Neuron (in vitro differentiated cells): ENCODE measurements around the gene KCNH1.

ENCODE experiments used
- H2AFZ ChIP-seq: one replicate; pipeline ENCODE4 v1.6.1; 2013; ENCODE audit warnings: low read depth, mild to moderate bottlenecking, inconsistent platforms, low read length, moderate library complexity
- H3K27me3 ChIP-seq: one replicate; pipeline ENCODE4 v1.6.1; 2013; ENCODE audit warnings: low read length; ENCODE audit not compliant: insufficient read depth
- H3K36me3 ChIP-seq: one replicate; pipeline ENCODE4 v1.6.1; 2013; ENCODE audit warnings: low read length; ENCODE audit not compliant: insufficient read depth
- H3K4me1 ChIP-seq: one replicate; pipeline ENCODE4 v1.6.1; 2013; ENCODE audit warnings: low read length; ENCODE audit not compliant: insufficient read depth
- H3K4me3 ChIP-seq: 2 replicates; pipeline ENCODE4 v1.5.1; 2013; ENCODE audit warnings: mild to moderate bottlenecking, low read length, moderate library complexity
- H3K9me3 ChIP-seq: one replicate; pipeline ENCODE4 v1.6.1; 2013; ENCODE audit warnings: low read length

The KCNH1 gene

GRCh38 chr1:210706246-210706645 is 427.7 kb downstream of the KCNH1 start:
- Histone ChIP-seq H2AFZ (no peak overlapping the region), H3K36me3 (no peaks in the 10 kb centered on the region), H3K27me3 (no peaks in the 10 kb centered on the region), H3K4me3 (no peak overlapping the region), H3K4me1 (peaks cover 20% of the 10 kb centered on the region), H3K9me3 (no peaks in the 10 kb centered on the region)

GRCh38 chr1:210705086-210705485 is 428.9 kb downstream of the KCNH1 start:
- no peaks in the 10 kb centered on the region for H3K36me3 ChIP-seq

DNA sequence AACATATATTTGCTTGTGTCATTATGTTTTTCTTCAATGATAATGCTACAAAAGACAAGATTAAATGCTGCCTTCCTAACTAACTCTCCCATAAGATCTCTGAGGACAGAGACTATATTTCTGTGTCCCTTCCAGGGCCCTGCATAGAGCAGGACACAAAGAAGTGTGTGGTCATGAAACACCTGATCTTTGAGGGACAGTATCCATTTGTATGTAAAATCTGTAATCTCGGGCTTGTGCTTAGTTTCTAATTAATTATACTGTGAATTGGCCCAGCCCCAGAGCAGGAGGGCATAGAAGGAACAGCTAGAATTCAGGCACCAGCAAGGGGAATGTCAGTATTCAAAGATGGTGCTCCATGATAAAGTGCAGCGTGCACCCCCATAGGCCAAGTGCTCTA is 430.4 kb downstream of the KCNH1 start:
- H2AFZ ChIP-seq, result no peak overlapping the region
- H3K36me3 ChIP-seq, result no peaks in the 10 kb centered on the region
- H3K27me3 ChIP-seq, result no peaks in the 10 kb centered on the region
- no peak overlapping the region for H3K4me3 ChIP-seq
- peaks cover 20% of the 10 kb centered on the region for H3K4me1 ChIP-seq
- H3K9me3 ChIP-seq, result no peaks in the 10 kb centered on the region

More at GRCh38 chr1:210705086-210705485, 428.9 kb downstream of the KCNH1 start:
- no peaks in the 10 kb centered on the region for H3K27me3 ChIP-seq
- peaks cover 20% of the 10 kb centered on the region for H3K4me1 ChIP-seq
- no peak overlapping the region for H3K4me3 ChIP-seq
- no peaks in the 10 kb centered on the region for H3K9me3 ChIP-seq
- no peak overlapping the region for H2AFZ ChIP-seq

DNA sequence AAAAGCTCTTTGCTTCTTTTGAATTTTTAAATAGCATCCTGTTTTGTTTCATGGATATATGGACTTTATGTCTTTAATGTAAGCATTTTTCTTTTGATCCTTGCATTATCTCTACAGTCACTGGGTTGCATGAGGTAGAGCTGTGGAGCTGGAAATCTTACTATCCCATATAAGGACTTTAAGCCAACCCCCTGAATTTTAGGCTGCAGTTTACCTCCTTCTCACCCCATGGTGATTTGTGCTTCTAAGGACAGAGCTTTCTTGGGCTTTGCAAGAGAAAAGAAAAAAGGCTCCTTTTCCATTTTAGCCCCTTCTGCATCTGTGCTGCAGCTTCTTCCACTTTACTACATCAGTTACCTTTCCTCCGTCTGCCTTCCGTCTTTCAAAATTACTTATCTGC is 431.4 kb downstream of the KCNH1 start:
- Histone ChIP-seq H3K9me3 (no peaks in the 10 kb centered on the region), H3K27me3 (no peaks in the 10 kb centered on the region), H3K36me3 (no peaks in the 10 kb centered on the region), H3K4me3 (no peak overlapping the region), H3K4me1 (peaks cover 12% of the 10 kb centered on the region), H2AFZ (no peak overlapping the region)

- no peaks in the 10 kb centered on the region for H3K9me3 ChIP-seq
- H3K36me3 ChIP-seq, result no peaks in the 10 kb centered on the region
- no peaks in the 10 kb centered on the region for H3K27me3 ChIP-seq
- no peak overlapping the region for H3K4me3 ChIP-seq
- peaks cover 13% of the 10 kb centered on the region for H3K4me1 ChIP-seq
- no peak overlapping the region for H2AFZ ChIP-seq
Observed at GRCh38 chr1:210700511-210700910, 433.4 kb downstream of the KCNH1 start.

DNA sequence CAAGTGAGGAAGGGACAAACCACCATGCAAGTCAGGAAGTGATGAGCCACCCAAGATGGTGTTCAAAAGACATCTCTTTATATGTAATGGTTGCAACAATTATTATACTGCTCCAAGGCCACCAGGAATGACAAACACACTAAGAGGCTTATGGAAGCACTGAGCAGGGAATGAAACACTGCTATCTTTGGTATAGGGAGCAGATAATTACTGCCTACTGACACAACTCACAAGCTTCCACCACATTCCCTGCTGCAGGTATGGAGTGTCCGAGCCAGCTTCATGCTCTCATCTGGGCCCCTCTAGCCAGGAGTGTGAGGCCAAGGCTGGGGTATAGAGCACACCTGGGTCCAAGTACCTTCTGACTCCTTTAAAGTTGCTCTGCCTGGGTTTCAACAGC is 433.9 kb downstream of the KCNH1 start:
- Histone ChIP-seq H3K9me3 (no peaks in the 10 kb centered on the region), H3K4me3 (no peak overlapping the region), H2AFZ (no peak overlapping the region), H3K36me3 (no peaks in the 10 kb centered on the region), H3K4me1 (peaks cover 13% of the 10 kb centered on the region), H3K27me3 (no peaks in the 10 kb centered on the region)

DNA sequence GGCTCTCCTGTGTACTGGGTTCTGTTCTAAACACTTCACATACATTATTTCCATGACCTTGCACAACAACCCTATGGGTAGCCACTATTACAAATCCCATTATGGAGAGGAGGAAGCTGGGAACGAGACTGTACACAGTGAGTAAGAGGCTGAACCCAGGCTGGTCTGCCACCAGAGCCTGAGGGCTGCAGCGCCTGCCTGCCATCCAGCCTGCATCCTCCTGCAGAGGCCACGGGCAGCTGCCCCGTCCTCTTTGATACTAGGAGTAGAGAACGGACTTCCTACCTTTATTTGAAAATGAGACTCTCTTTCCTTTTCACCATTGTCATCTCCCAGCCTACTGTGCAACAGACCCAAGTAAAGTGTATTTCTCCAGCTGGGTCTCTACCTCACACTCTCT is 435.3 kb downstream of the KCNH1 start:
- H3K4me1 ChIP-seq, result peaks cover 13% of the 10 kb centered on the region
- no peaks in the 10 kb centered on the region for H3K36me3 ChIP-seq
- no peak overlapping the region for H2AFZ ChIP-seq
- H3K4me3 ChIP-seq, result no peak overlapping the region
- H3K9me3 ChIP-seq, result no peaks in the 10 kb centered on the region
- no peaks in the 10 kb centered on the region for H3K27me3 ChIP-seq

DNA sequence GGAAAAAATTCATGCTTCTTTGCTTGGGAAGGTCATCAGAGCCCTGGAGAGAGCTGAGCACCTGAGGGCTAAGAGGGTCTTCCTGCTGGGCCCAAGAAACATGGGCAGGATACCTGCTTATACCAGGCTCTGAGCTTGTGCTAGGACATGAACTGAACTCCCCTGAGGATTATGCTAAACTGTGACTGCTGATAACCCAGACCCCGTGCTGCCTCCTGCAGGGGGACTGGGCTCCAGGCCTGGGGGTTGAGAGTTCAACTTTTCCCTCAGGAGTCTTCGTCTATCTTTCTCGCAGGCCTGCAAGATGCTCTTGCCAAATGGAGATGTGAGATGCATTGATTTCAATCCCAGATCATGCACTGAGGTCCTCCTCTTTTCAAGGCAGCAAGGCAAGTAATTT is 436.8 kb downstream of the KCNH1 start:
- no peaks in the 10 kb centered on the region for H3K36me3 ChIP-seq
- H3K4me3 ChIP-seq, result no peak overlapping the region
- H3K4me1 ChIP-seq, result peaks cover 13% of the 10 kb centered on the region
- H3K9me3 ChIP-seq, result no peaks in the 10 kb centered on the region
- no peaks in the 10 kb centered on the region for H3K27me3 ChIP-seq
- no peak overlapping the region for H2AFZ ChIP-seq

DNA sequence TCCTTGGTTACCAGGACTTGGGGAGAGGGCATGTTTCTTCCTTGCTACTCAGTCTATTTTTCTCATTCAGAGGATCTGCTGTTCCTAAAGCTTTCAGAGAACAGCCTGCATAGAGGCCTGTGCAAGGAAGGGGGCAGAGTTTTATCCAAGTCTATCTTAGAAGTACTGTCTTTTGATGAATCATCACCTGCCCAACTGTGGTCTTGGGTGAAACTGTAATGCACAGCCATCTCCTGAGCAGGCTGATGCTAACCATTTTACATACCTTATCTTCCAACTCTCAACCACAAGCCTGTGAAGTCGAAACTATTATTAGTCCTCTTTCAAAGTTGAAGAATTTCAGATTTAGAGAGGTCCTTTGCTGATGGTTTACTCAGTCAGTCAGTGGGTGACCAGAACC is 437.2 kb downstream of the KCNH1 start:
- H3K36me3 ChIP-seq, result no peaks in the 10 kb centered on the region
- H3K4me1 ChIP-seq, result peaks cover 13% of the 10 kb centered on the region
- no peak overlapping the region for H2AFZ ChIP-seq
- H3K4me3 ChIP-seq, result no peak overlapping the region
- H3K27me3 ChIP-seq, result no peaks in the 10 kb centered on the region
- no peaks in the 10 kb centered on the region for H3K9me3 ChIP-seq

GRCh38 chr1:210695026-210695425 is 438.9 kb downstream of the KCNH1 start:
- Histone ChIP-seq H3K27me3 (no peaks in the 10 kb centered on the region), H3K4me3 (no peak overlapping the region), H2AFZ (no peak overlapping the region), H3K9me3 (no peaks in the 10 kb centered on the region), H3K4me1 (peaks cover 13% of the 10 kb centered on the region), H3K36me3 (no peaks in the 10 kb centered on the region)

DNA sequence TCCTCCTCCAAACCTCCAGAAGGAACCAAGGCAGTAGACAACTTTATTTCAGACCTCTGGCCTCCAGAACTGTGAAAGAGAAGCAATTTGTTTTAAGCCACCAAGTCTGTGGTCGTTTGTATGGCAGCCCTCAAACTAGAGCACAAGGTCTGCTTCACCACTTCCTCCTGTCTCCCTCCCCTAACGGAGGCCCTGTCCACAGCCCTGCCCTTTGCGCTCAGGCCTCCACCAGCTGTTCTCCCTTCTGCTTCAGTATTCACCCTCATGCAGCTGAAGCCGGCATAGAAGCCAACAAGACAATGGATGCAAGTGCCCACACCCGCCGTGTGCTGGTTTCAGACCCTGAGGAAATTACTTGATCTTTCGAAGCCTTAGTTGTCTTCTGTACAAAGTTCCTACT is 441.2 kb downstream of the KCNH1 start:
- H3K36me3 ChIP-seq, result no peaks in the 10 kb centered on the region
- H3K9me3 ChIP-seq, result no peaks in the 10 kb centered on the region
- no peak overlapping the region for H2AFZ ChIP-seq
- H3K4me1 ChIP-seq, result peaks cover 13% of the 10 kb centered on the region
- H3K4me3 ChIP-seq, result no peak overlapping the region
- H3K27me3 ChIP-seq, result no peaks in the 10 kb centered on the region

DNA sequence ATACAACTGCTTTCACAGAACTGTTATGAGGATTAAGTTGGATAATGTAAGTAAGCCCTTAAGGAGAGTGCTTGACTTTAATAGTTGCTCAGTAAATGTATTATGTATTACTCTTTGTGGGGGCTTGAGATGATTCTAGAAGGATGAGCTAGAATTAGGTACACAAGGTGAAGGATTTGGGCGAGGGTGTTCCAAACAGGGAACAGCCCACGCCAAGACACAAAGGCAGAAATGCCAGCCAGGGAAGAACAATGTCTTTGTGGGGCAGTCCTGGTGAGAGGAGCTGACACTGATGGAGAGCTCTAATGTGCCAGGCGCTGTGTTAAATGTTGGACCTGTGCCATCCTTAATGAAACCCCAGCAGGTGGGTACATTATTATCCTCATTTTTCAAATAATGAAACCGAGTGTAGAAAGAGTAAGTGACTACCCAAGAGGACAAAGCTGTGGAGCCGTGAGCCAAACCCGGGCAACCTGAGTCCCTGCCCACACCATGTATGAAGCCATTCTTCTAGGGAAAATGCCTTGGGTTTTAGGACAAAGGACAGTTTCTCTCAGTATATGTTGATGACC is 442.8 kb downstream of the KCNH1 start:
- H3K36me3 ChIP-seq, result no peaks in the 10 kb centered on the region
- no peaks in the 10 kb centered on the region for H3K27me3 ChIP-seq
- no peak overlapping the region for H3K4me3 ChIP-seq
- H2AFZ ChIP-seq, result no peak overlapping the region
- peaks cover 3% of the 10 kb centered on the region for H3K4me1 ChIP-seq
- no peaks in the 10 kb centered on the region for H3K9me3 ChIP-seq

DNA sequence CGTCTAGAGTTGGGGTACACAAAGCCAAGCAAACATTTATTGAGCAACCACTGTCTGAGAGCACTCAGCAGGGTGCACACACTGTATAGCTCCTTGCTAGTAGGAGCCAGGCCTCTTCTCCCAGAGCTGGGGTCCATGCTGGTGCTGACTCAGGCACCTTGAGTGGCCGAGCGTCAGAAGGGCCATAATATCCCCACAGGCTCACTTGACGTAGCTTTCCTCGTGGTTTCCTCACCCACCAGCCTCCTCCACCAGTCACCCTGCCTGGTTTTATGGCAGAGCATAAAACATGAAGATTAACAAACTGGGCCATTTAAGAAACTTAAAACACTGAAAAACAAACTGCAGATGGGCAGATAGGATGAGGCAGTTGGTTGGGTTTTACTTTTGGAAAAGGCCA is 443.7 kb downstream of the KCNH1 start:
- Histone ChIP-seq H2AFZ (no peak overlapping the region), H3K9me3 (no peaks in the 10 kb centered on the region), H3K36me3 (no peaks in the 10 kb centered on the region), H3K27me3 (no peaks in the 10 kb centered on the region), H3K4me3 (no peak overlapping the region), H3K4me1 (no peaks in the 10 kb centered on the region)

DNA sequence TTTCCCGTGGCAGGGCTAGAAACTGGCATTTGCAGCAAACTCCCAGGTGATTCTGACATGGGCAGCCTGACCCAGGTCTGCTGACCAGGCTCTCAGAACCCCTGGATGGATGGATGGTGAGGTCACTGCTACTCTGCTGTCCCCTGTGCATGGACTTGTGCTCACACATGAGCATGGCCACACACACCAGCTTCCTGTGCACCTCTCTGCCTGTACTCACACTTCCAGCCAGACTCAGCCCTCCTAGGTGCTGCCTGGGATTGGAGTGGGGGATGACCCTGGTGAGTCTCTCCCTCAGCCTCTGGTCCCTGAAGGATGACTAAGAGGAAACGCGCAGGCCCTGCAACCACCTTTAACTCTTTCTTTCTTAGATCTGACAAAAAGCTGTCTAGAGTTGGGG is 444.1 kb downstream of the KCNH1 start:
- no peaks in the 10 kb centered on the region for H3K4me1 ChIP-seq
- H2AFZ ChIP-seq, result no peak overlapping the region
- no peaks in the 10 kb centered on the region for H3K36me3 ChIP-seq
- H3K27me3 ChIP-seq, result no peaks in the 10 kb centered on the region
- no peak overlapping the region for H3K4me3 ChIP-seq
- no peaks in the 10 kb centered on the region for H3K9me3 ChIP-seq
